ENCODE measurements around the gene SETD4. TPM values are rescaled to one million over a fixed set of nuclear protein-coding genes. Genes with fewer than 3 reads are reported as not detected.

The SETD4 gene, protein sequence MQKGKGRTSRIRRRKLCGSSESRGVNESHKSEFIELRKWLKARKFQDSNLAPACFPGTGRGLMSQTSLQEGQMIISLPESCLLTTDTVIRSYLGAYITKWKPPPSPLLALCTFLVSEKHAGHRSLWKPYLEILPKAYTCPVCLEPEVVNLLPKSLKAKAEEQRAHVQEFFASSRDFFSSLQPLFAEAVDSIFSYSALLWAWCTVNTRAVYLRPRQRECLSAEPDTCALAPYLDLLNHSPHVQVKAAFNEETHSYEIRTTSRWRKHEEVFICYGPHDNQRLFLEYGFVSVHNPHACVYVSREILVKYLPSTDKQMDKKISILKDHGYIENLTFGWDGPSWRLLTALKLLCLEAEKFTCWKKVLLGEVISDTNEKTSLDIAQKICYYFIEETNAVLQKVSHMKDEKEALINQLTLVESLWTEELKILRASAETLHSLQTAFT
- total RNA-seq: 15.9 and 18.6 TPM in 2 replicates

DNA sequence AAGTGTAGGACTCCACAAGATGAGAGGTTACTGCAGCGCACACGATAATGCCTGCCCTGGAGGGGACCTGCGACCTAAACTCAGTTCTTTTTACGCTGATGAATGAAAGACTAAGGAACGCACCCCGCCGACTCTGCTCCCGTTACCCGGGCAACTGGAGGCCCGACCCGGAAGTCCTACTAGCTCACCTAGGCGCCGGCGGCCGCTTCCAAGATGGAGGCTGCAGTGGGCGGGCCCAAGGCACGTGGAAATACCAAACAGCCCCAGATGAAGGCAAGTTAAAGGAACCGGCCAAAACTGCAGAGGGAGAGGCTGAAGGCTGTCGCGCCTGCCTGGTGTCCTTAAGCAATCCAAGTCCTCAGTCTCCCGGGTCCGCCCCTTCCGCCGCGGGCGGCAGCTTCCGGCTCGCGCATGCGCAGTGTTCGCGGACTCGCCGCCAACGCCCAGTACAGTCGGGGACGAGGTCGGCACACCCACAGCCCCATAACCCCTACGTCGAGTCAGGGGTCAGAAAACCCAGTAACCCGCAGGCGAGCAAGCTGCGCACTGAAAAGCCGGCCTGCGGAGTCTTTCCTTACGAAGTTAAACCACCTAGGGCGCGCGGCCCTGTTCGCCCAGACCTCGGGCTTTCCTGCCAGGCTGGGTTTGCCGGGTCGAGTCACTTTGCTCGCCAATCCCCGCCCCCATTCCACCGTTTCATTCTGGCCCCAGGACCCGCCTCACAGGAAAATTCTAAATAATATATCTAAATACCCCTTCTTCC, at the start of gene SETD4:
SETD4 (minus strand) TSS at position 368 of the 763 bp plus-strand sequence. CDS start 1,638 bp downstream, outside the sequence.
- peaks cover 9% of the 10 kb centered on the region for H3K4me1 ChIP-seq (ENCODE audit: insufficient read depth, low read length)
- H3K79me2 ChIP-seq (ENCODE audit: insufficient read depth, low read length): peaks cover 17% of the 10 kb centered on the region
- H3K4me2 ChIP-seq (ENCODE audit: insufficient read depth, low read length): peak within 1 kb of the TSS; percentile 91
- TF ChIP-seq, protein P1, sequence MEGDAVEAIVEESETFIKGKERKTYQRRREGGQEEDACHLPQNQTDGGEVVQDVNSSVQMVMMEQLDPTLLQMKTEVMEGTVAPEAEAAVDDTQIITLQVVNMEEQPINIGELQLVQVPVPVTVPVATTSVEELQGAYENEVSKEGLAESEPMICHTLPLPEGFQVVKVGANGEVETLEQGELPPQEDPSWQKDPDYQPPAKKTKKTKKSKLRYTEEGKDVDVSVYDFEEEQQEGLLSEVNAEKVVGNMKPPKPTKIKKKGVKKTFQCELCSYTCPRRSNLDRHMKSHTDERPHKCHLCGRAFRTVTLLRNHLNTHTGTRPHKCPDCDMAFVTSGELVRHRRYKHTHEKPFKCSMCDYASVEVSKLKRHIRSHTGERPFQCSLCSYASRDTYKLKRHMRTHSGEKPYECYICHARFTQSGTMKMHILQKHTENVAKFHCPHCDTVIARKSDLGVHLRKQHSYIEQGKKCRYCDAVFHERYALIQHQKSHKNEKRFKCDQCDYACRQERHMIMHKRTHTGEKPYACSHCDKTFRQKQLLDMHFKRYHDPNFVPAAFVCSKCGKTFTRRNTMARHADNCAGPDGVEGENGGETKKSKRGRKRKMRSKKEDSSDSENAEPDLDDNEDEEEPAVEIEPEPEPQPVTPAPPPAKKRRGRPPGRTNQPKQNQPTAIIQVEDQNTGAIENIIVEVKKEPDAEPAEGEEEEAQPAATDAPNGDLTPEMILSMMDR (IDR thresholded peaks at IDR 0.05; ENCODE audit: extremely low read depth, low read depth, low read length): no peak
- H2AFZ ChIP-seq (ENCODE audit: low read length): peak within 1 kb of the TSS; percentile 97
- peak within 1 kb of the TSS; percentile 82 for H3K27ac ChIP-seq (ENCODE audit: low read depth, low read length)
- no peaks in the 10 kb centered on the region for H4K20me1 ChIP-seq (ENCODE audit: insufficient read depth, low read length)
- H3K9me3 ChIP-seq (ENCODE audit: low read depth, low read length): no peaks in the 10 kb centered on the region
- no peaks in the 10 kb centered on the region for H3K27me3 ChIP-seq (ENCODE audit: insufficient read depth, low read length)
- H3K36me3 ChIP-seq (ENCODE audit: insufficient read depth, low read length): peaks cover 30% of the 10 kb centered on the region
- H3K4me3 ChIP-seq (ENCODE audit: insufficient read depth, low read length): peak within 1 kb of the TSS; percentile 98
- peak; percentile 97 for DNase-seq (ENCODE audit: insufficient read length, low spot score, missing footprints)

- H3K79me2 ChIP-seq (ENCODE audit: insufficient read depth, low read length): no peaks in the 10 kb centered on the region
- no peaks in the 10 kb centered on the region for H4K20me1 ChIP-seq (ENCODE audit: insufficient read depth, low read length)
- H2AFZ ChIP-seq (ENCODE audit: low read length): no peak overlapping the region
- H3K27me3 ChIP-seq (ENCODE audit: insufficient read depth, low read length): peaks cover 22% of the 10 kb centered on the region
- H3K4me2 ChIP-seq (ENCODE audit: insufficient read depth, low read length): no peak overlapping the region
- DNase-seq (ENCODE audit: insufficient read length, low spot score, missing footprints): no peak
- H3K36me3 ChIP-seq (ENCODE audit: insufficient read depth, low read length): no peaks in the 10 kb centered on the region
- TF ChIP-seq, protein P1 (IDR thresholded peaks at IDR 0.05; ENCODE audit: extremely low read depth, low read depth, low read length): no peak
- H3K4me1 ChIP-seq (ENCODE audit: insufficient read depth, low read length): peaks cover 8% of the 10 kb centered on the region
- H3K9me3 ChIP-seq (ENCODE audit: low read depth, low read length): no peaks in the 10 kb centered on the region
- H3K27ac ChIP-seq (ENCODE audit: low read depth, low read length): no peak overlapping the region
- no peak overlapping the region for H3K4me3 ChIP-seq (ENCODE audit: insufficient read depth, low read length)
Measured at GRCh38 chr21:36109868-36110267, 49.5 kb upstream of the SETD4 start.

- no peaks in the 10 kb centered on the region for H3K9me3 ChIP-seq (ENCODE audit: low read depth, low read length)
- H3K36me3 ChIP-seq (ENCODE audit: insufficient read depth, low read length): no peaks in the 10 kb centered on the region
- no peak overlapping the region for H3K27ac ChIP-seq (ENCODE audit: low read depth, low read length)
- peak overlapping the region; percentile 51 for H3K4me3 ChIP-seq (ENCODE audit: insufficient read depth, low read length)
- peaks cover 39% of the 10 kb centered on the region for H3K27me3 ChIP-seq (ENCODE audit: insufficient read depth, low read length)
- H4K20me1 ChIP-seq (ENCODE audit: insufficient read depth, low read length): no peaks in the 10 kb centered on the region
- H3K4me1 ChIP-seq (ENCODE audit: insufficient read depth, low read length): peaks cover 6% of the 10 kb centered on the region
- H3K4me2 ChIP-seq (ENCODE audit: insufficient read depth, low read length): peak overlapping the region; percentile 68
- DNase-seq (ENCODE audit: insufficient read length, low spot score, missing footprints): no peak
- TF ChIP-seq, protein P1 (IDR thresholded peaks at IDR 0.05; ENCODE audit: extremely low read depth, low read depth, low read length): no peak
- no peaks in the 10 kb centered on the region for H3K79me2 ChIP-seq (ENCODE audit: insufficient read depth, low read length)
- H2AFZ ChIP-seq (ENCODE audit: low read length): peak overlapping the region; percentile 51
Measured at GRCh38 chr21:36105327-36105842, 45.1 kb upstream of the SETD4 start.

Data from osteoblast (primary cell).